Measurements from ENCODE around the gene TRABD.
A peak's percentile ranks its signal among the peaks of the same experiment; 100 is the strongest.

Gene TRABD

DNA sequence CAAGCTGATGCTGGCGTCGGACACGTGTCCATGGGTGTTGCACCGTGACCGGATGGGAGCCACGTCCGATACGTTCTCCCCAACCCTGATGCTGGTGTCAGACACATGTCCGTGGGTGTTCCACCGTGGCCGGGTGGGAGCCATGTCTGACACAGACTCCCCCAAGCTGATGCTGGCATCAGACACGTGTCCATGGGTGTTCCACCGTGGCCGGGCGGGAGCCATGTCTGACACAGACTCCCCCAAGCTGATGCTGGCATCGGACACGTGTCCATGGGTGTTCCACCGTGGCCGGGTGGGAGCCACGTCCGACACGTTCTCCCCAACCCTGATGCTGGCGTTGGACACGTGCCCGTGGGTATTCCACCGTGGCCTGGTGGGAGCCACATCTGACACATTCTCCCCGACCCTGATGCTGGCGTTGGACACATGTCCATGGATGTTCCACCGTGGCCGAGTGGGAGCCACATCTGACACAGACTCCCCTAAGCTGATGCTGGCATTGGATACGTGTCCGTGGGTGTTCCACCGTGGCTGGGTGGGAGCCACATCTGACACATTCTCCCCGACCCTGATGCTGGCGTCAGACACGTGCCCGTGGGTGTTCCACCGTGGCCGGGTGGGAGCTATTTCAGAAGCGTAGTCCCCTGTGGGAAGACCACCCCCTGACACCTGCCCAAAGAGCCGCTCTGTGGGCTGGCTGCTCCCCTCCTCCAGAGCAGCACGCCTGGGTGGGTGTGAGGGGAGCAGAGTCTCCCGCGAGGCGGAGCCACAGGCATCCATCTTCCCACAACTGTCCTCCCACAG, 35.1 kb downstream of the TRABD start:
- no peak for DNase-seq

DNA sequence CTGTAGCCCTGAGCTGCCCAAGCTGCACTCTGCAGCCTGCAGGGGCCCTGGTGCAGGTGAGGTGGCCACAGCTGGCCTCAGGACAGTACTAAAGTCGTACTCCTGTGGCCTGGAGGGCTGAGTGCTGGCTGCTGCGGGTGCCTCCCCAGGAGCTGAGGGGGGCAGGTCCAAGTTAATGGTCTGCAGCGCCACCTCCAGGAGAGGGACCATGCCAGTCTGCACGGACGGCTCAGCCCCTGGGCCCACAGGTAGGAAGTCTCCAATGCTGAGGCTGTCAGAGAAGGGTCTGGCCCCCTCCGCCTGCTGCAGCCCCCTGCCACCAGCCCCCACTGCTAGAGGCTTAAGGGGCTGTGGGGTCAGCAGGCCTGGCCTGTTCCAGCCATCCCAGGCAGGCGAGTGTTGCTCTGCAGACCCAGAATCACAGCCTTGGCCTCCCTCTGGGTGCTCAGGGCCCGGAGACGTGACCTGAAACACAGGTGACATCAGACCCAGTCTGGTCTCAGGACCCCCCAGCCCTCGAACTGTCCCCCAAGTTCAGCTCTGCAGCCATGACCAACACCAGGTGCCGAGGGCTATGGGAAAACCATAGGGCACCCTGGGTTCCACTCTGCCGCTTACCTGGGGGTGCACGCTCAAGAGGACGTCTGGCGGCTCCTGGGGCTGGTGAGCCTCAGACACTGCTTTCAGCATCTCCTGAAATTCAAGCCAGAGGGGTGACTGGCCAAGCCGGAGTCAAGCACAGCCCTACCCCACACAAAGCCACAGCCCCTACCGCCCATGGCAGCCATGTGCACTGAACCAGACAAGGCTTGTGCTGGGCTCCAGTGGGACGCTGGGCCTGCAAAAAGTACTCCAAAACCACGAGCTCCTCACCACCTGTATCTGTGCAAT, 35.9 kb downstream of the TRABD start:
- DNase-seq, result no peak

DNA sequence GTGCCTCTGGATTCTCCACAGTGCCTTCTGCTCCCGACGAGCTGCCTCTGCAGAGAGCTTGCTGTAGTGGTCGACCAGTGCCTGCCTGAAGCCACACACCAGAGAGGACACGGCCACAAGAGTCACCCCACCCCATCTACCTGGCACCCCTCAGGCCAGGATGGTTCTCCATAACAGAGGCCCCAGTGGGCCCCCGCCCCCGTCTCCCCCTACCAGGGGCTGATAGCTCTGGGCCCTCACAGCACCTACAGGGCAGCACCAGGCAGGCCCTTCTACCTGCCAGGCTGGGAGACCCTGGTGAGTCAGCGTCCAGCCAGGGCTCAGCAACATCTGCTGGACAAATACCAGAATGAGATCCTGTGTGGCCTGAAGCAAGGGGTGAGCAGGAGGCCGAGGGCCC, 36.8 kb downstream of the TRABD start:
- DNase-seq, result no peak

DNA sequence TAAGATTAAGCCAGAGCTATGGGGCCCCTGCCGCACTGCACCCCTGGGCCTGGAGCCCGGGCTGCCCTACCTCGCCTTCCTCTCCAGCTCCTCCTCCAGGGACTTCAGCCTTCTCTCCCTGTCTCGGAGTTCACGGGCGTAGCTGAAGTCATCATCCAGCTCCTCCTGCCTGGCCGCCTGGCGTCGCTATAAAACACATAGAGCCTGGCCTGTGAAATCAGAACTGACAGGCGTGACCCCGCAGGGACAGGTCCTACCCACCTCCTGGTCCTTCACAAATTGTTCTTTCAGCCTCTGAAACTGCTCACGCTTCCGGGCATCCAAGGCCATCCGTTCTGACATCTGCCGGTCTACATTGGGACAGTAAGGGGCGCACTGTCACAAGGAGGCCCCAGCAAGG, 38.4 kb downstream of the TRABD start:
- DNase-seq, result no peak

DNA sequence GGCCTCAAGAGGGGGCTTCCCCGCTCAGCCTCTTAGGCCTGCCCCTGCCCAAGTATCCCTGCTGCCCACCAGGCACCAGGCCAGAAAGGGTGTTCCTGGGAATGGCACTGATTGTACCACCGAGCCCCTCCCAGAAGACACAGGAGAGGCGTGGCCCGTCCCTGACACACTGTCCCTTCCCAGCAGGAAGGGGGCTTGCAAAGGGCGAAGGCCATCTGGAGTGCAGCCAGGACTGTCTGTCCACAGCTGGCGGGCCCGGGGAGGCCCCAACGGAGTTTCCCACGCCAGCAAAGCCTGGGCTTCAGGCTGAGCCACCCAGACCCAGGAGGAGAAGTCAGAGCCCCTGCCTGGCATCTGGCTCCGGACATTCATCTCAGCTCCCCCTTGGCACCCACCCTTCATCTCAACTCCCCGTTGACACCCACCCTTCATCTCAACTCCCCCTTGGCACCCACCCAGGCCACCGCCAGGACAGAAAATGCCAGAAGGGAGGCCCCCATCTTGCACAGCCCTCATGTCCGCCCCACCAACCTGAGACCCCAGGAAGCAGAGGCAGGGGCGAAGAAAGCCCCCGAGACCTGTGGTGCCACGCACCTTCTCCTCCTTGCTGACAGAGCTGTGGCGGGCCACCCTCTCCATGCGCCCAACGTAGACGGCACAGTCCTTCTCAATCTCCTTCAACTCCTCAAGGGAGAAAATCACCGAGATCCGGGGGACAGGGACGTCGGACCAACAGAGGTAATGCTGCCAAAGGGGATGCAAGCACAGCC, 39.7 kb downstream of the TRABD start:
- no peak for DNase-seq

DNA sequence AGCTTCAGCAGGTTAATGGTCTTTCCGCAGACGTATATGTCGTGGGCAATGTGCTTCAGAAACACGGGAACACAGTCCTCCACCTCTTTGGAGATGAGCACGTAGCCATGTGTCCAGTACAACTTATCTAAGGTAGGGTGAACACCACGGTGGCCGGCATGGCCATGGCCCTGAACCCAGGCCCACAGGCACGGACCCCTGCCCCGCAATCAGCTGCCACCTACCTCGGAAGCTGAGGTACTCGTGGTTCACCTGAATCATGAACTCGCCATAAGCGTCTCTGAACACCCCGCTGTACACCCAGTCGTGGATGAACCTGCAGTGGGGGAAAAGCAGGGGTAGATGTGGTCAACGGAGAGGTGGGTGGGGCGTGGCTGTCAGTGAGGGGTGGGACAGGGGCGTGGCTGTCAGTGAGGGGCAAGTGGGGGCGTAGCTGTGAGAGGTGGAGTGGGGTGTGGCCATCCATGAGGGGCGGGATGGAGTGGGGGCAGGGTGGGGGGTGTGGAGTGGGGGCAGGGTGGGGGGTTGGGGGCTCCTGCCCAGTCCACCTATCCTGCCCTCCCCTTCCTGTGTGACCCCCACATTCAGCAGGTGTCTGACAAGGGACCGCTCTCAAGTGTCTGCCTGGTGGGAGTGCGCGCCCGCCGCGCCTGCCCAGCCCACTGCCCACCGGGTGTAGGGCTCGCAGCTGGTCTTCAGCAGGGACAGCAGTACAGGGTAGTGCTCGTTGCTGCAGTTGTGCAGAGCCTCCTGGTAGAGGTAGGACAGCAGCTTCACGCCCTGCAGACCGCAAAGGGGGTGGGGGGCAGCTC, 40.6 kb downstream of the TRABD start:
- no peak for DNase-seq

DNA sequence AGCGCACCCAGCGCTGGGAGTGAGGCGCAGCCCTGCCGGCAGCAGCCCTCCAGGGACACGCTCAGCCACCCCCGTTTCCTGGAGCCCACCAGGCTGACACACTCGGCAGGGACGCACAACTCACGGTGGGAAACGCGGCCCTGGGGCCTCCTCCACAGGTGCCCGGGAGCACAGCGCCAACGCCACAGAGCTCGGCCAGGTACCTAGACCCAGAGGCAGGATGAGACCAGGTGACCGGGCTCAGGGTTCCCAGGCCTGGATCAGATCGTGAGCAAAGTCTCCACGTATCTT, 41.1 kb downstream of the TRABD start:
- DNase-seq, result no peak

DNA sequence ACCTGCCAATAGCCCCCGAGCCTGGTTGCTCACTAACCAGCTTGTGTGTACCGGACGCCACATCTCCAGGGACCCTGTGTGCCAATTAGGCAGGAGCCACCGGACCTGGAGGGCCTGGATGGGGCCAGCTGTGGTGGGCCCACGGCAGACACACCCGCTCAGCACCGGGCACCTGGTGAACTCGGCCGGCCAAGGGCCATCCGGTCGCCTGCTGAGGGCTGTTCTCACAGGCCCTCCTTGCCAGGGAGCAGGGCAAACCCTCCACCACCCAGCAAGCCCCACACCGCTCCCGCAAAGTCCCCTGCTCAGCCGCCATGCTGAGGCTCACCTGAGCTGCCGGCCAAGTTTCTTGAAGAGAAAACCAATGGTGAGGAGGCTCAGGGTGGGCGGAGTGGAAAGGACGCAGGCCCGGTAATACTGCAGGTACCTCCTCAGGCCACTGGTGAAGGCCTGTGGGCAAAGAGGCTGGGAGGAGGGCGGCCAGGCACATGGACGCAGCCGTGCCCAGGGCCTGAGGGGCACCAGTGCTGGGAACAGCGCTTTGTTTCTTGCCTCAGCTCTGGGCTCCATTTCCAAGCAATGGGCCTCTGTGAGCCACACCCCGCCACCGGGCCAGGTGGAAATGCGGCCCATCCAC, 42.0 kb downstream of the TRABD start:
- DNase-seq, result no peak

DNA sequence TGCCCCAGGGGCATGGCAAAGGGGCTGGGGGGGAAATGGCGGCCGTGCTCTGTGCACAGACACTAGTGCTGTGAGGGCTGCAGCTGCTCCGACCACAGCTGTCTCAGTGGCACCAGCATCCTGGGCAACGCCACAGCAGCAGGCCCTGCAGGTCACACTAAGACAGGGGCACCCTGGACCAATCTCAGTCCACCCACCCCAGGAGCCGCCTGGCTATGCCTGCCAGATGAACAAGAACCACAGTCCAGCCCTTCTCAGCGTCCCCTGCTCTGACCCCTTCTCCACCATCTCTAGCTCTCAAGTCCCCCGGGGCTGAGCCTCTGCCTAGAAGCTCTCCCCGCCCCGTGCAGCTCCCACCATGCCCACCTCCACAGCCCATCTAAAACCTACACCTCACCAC, 42.7 kb downstream of the TRABD start:
- no peak for DNase-seq

DNA sequence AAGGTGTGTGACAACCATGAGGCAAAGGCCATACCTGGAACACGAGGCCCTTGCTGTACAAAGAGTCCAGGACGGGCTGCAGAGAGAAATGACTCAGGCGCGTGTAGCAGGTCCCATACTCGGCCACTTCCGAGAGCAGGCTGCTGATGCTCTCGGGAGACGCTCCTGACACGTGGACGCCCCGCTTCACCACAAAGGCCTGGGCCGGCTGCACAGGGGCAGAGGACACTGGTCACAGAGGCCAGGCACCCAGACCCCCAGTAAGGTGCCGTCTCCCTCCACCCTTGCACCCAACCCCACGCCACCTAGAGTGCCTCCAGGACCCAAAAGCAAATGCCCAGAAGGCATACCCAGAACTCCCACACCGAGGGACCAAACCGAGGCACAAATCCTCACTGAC, 43.7 kb downstream of the TRABD start:
- DNase-seq, result no peak

DNA sequence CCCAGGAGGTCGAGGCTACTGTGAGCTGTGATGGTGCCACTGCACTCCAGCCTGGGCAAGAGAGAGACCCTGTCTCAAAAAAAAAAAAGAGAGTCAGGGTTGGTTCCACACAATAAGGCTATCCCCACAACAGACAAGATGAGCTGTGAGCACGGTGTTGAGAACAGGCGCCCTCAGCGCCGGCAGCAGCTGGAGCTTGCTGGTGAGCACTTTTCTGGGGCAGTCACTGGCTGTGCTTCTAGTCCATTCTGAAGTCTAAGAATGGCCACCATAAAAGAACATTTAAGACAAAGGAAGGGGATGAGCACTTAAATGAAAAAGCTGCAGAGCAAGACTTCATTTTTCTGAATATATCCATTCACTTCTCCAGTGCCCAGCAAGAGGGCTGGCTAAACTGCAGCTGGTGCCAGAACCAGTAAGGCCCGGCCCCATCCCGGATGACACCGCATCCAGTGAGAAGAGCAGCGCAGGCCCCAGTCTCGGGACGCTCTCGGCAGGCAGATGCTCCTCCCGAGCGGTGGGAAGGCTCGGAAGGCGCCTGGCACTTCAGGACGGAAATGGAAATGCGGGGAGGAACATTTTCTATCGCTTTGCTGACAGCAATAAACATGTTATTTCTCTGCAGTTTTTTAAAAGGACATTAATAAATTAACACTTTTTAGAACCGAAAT, 46.9 kb downstream of the TRABD start:
- no peak for DNase-seq

DNA sequence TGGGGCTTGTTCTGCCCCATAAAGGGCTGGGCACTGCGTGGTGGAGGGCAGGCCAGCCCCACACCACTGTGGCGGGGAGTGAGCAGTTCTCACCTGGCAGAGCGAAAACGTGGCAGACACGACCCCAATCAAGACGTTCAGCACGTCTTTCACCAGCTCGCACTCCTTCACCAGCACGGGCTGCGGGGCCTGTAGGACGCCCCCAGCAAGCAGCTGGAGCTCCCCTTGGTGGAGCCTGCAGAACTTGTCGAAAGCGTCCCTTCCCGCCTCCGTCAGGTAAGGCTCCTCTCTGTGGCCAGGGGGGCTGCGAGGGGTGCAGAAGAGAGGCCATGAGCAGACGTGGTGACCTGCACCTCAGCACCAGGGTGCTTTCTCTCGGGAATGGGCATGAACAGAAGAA, 47.5 kb downstream of the TRABD start:
- DNase-seq, result no peak

DNA sequence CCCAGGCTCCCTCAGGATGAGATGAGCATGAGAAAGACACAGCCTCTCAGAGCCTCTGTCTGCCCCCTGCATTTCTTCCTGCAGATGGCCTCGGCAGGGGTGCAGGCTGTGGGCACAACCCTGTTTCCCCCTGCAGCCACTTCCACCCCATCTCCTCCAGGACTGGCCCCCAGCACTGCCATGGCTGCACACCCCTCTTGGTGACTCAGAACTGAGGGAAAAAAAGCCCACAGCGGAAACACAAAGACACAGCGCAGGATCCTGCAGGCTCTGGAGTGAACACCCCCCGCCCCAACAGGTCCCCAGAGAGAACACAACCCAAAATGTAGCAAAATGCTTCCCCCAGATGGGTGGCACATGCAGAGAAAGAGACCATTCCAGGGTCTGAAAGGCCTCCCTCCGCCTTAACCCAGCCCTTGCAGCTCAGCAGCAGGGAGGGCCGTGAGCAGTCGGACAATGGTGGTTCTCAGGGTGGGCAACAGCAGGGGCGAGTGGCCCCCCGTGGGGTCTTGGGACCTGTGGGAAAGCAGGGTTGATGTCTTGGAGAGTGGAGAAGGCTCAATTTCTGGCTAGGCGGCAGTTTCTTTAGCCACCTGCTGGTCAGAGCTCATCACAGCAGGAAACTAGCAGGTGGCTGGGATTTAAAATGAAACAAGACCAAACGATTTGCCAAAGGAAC, 51.2 kb downstream of the TRABD start:
- no peak for DNase-seq

DNA sequence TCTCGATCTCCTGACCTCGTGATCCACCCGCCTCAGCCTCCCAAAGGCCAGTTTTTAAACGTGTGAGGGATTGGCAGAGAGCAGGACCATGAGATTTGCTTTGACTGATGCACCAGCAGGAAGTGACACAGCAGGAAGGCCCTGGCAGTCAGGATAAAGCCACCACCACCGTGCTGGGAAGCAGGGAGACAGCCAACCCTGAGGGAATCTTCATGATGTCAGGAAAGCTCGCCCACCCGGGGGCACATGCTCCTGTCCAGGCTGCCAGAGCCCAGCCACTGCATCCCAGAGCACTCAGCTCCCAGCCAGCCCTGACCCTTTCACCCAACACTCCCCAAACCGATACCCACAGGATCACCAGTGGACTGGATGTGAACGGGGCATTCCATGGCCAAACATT, 53.0 kb downstream of the TRABD start:
- DNase-seq, result no peak

DNA sequence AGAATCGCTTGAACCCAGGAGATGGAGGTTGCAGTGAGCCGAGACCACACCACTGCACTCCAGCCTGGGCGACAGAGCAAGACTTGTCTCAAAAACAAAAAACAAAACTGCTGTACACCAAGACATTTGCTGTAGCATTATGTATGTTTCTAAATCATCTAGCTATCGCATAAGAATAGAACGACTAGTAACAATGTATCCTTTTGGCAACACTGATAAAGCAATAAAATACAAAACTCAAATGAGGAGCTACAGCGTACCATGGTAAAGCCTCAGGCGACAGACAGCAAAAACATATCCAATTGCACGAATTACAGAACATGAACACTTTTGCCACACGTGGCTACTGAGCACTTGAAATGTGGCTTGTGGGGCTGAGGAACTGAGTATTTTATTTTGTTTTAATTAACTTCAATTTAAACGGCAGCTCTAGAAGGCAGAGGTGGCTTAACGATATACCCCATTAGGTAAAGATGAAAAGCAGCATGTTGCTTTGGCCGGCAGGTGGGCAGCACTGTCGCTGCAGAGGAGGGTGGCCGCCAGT, 56.8 kb downstream of the TRABD start:
- DNase-seq, result no peak

DNA sequence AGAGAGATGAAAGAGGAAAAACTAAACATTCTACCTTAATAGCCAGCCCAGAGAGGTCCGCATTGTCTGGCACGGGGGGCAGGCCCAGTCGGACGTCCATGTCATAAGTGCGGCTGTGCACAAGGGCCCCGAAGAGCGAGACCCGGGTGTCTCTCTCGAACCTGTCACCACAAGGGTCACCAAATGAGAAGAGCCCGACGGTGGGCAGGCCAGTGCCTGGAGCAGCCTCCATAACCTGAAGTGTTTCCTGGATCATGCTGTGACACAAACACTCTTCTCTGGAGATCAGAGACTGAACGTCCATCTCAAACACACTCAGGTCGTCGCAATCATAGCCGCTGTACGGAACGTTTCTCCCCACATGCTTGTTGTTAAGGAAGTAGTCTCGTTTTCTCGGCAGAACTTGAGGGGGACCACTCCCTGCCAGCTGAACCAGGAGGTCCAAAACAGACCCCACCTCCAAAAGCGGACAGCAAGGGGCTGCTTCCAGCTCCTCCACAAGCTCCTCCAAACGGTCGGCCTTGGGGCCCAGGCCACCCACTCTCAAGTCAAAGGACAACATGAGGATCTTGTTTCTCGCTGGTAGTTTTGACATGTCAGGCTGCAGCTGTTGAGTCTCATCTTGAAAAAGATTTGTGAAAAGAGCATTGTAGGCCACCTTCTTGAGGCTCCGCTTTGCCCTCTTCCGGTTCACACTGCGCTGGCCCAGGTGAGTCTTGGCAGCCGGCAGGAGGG, 58.1 kb downstream of the TRABD start:
- DNase-seq, result no peak

DNA sequence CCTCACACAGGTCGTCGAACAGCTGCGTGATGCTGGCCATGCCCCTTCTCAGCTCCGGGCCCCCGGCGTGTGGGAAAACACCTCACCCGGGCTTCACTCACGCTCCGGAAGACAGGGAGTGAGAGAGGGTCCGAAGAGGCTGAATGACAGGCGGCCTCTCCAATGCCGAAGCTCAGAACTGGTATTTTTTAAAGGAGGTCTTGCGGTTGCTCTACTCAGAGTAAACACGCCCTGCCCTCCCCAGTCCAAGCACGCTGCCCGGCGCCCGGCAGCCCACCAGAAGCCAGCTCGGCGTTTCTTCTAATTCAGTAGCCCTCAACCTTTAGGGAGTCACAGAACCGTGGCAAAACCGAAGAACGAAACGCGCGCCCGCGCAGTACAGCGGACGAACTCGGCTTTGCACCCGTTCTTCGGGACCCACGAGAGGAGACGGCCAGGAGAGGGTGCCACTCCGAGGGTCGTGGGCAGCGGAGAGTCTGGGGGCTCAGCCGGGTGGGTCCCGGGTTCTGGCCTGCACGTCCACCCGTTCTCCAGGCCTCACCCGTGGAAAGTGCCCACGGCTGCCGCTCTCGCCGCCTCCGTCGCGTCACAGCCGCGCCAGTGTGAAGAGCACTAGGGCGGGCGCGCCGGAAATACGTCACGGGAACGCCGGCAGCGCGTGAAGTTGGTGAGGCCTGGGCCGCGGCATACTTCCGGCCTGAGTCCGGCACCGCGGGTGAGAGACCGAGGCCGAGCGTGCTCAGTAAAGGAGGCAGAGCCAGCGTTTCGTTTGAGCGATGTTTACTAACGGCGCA, 58.9 kb downstream of the TRABD start, which contains the start of gene TUBGCP6:
Gene TUBGCP6, minus strand, starts transcription at position 604 of the 794 bp plus-strand sequence. Its CDS starts 564 bp downstream, at position 40.
- DNase-seq, result peak; percentile 88

DNA sequence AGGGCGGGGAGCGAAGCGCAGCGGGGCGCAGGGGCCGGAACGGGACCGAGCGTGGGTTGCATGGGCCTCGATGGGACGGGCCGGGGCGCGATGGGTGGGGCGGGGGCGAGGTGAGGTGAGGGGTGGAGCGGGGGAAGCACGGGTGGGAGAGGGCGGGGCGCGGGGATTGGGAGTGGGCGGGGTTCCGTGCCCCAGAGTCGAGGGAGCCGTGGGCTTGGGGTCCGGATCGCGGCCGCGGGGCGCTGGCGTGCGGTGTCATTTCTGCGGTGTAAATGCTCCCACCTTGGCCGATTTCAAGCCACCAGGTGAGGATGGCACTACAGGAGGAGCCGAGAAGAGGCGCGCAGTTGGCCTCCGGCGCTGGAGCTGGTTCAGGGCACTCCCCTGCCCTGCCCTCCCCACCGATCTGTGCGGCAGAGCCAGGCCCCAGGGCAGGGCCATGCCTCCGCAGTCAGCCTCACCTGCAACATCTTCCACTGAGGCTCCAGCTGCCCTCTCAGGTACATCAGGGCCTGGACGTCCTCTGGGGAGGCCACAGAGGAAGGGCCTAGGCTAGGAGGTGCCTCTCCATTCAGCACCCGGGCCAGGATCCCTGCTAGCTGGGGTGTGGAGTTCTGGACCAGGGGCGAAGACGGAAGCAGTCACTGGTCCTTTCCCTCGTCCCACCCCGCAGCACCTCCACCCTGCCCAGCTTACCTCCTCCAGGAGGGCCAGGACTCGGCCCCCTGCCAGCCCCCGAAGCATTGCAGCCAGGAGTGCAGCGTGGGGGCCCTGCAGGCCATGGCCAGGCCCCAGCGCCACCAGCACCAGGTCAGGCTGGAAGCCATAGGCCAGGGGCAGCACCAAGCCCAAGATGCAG, 59.7 kb downstream of the TRABD start:
- no peak for DNase-seq
